HG02884 (cell line): ENCODE measurements around the gene GULP1.
"Not testable (repeated sequence)": the region's sequence is repeated elsewhere in the genome, so short reads cannot be mapped to it uniquely, and the experiment has no call there.

Experiments used
- ATAC-seq: cut with Tn5 transposase; IDR thresholded peaks from one replicate; pipeline ENCODE4 v1.9.1; 2021; ENCODE audit warnings: mild to moderate bottlenecking, moderate library complexity; ENCODE audit not compliant: unreplicated experiment

Gene GULP1

GRCh38 chr2:188292348-188293239 is 920 bp downstream of the GULP1 start:
- ATAC-seq, result no peak

- ATAC-seq, result no peak
Observed at GRCh38 chr2:188293601-188294351, 2.1 kb downstream of the GULP1 start.

- no peak for ATAC-seq
Observed at GRCh38 chr2:188294352-188294926, 2.8 kb downstream of the GULP1 start.

GRCh38 chr2:188295067-188295685 is 3.5 kb downstream of the GULP1 start:
- no peak for ATAC-seq

- no peak for ATAC-seq
Observed at GRCh38 chr2:188297978-188298377, 6.3 kb downstream of the GULP1 start.

GRCh38 chr2:188298937-188299371 is 7.3 kb downstream of the GULP1 start:
- not testable (repeated sequence) for ATAC-seq

GRCh38 chr2:188303363-188304031 is 11.8 kb downstream of the GULP1 start:
- no peak for ATAC-seq

- no peak for ATAC-seq
Observed at GRCh38 chr2:188305271-188305670, 13.6 kb downstream of the GULP1 start.

GRCh38 chr2:188306271-188306670 is 14.6 kb downstream of the GULP1 start:
- ATAC-seq, result no peak

GRCh38 chr2:188307850-188308283 is 16.2 kb downstream of the GULP1 start:
- no peak for ATAC-seq

GRCh38 chr2:188308483-188308882 is 16.8 kb downstream of the GULP1 start:
- ATAC-seq, result no peak

- ATAC-seq, result no peak
Observed at GRCh38 chr2:188309364-188309763, 17.7 kb downstream of the GULP1 start.

- ATAC-seq, result no peak
Observed at GRCh38 chr2:188314314-188315054, 22.8 kb downstream of the GULP1 start.

GRCh38 chr2:188315750-188316149 is 24.1 kb downstream of the GULP1 start:
- ATAC-seq, result no peak

- ATAC-seq, result no peak
Observed at GRCh38 chr2:188316342-188316741, 24.7 kb downstream of the GULP1 start.

GRCh38 chr2:188316791-188317423 is 25.2 kb downstream of the GULP1 start:
- ATAC-seq, result no peak

- ATAC-seq, result no peak
Observed at GRCh38 chr2:188318161-188318749, 26.6 kb downstream of the GULP1 start.

- ATAC-seq, result no peak
Observed at GRCh38 chr2:188319838-188320237, 28.2 kb downstream of the GULP1 start.

- no peak for ATAC-seq
Observed at GRCh38 chr2:188320861-188321260, 29.2 kb downstream of the GULP1 start.
